NCI-H1436 treated with DMSO at 0.1 percent for 48 hours (cell line): ENCODE results near the gene SORBS1.

Source experiments
- DNase-seq: peaks from one replicate; lab custom pipeline; 2025; lab: John Stamatoyannopoulos, UW

SORBS1 gene

DNA sequence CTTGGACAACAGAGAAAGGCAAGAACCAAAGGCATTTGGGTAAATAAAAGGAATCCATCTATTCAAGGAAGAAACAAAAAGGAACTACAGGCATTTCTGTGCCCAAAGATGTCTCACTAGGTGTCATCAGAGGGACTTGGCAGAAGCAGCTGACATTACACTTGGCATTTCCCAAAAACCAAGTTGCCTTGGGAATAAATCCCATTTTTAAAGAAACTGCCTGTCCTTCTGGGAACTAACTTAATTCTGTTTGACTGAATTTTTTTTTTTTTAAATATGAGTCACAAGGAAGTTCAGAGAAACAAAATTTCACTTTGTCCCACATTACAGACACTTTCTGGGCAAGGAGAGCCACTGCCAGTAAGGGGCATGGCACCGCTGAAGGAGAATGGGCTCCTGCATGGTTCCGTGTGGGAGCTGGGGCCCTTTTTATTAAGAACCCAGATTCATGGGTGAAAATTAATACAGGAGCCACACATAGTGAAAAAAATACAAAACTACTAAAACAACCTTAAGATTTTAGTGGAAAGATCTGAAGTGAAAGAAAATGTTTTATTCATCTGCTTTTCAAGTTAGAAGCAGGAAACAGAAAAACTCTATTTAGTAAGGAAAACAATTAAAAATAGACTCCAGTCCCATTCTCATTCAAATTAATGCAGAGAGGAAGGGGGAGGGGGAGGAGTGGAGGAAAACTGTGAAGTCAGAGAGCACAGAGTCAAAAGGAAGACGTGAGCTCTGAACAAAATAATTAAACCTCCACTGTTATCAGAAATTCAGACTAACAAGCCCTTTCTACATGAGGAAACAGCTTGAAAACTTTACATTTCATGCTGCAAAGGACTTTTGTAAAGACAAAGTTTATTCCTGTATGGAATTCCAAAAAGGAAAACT is 151.9 kb downstream of the SORBS1 start:
- DNase-seq: no peak

GRCh38 chr10:95408148-95408960 is 152.8 kb downstream of the SORBS1 start:
- no peak for DNase-seq

DNA sequence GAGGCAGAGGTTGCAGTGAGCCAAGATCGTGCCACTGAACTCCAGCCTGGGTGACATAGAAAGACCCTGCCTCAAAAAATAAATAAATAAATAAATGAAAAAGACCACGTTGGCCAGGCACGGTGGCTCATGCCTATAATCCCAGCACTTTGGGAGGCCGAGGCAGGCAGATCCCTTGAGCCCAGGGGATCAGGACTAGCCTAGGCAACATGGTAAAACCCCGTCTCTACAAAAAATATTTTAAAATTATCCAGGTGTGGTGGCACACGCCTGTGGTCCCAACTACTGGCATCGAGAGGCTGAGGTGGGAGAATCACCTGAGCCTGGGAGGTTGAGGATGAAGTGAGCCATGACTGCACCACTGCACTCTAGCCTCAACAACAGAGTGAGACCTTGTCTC is 153.6 kb downstream of the SORBS1 start:
- no peak for DNase-seq

- DNase-seq: no peak
Observed at GRCh38 chr10:95406651-95407280, 154.4 kb downstream of the SORBS1 start.

- DNase-seq: no peak
Observed at GRCh38 chr10:95405655-95406054, 155.5 kb downstream of the SORBS1 start.

DNA sequence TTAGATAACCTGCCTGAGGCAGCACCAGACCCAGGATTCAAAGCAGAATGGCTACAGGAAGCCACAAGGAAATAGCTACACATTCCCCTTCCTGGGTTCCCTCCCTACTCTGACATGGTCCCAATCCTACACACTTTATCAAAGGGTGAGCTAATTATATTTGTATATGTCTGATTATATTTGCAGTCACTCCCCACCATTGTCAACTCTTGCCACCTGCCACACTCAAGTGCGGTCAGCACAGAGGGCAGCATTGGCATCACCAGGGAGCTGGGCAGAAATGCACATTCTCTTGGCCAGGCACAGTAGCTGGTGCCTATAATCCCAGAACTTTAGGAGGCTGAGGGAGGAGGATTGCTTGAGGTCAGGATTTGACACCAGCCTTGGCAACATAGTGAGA is 156.3 kb downstream of the SORBS1 start:
- DNase-seq: no peak

- DNase-seq: no peak
Observed at GRCh38 chr10:95404462-95404858, 156.7 kb downstream of the SORBS1 start.

- no peak for DNase-seq
Observed at GRCh38 chr10:95403700-95404461, 157.3 kb downstream of the SORBS1 start.

DNA sequence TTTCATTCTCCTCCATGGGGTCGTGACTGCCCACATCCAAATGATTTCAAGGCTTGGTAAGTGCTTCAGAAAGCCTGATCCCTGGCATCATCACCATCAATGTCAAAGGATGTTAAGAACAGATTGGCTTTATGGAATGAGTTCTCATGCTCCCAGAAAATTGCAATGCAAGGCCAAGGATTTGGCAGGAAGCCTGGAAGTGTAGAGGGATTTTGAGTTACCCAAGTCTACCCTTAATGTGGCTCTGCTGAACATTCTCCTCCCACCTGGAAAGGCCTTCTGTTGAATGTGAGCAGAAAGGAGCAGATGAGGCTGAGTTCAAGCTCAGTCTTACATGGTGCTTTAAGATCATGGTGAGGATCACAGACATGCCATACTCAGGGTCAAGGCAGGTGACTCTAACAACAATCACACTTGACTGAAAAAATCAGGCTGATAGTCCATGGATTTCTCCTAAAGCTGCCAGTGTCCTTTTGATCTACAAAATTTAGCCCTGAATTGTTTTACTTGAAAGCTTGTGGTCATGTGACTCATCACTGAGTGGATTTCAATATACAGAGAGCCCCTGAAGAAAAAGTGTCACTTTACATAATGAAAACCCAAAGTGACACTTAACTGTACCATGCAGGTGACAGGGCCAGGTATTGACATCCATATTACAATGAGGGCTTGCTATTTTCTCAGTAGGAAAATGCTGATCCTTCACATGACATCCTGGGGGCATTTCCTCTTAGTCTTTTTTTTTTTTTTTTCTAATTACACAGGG is 159.3 kb downstream of the SORBS1 start:
- no peak for DNase-seq

DNA sequence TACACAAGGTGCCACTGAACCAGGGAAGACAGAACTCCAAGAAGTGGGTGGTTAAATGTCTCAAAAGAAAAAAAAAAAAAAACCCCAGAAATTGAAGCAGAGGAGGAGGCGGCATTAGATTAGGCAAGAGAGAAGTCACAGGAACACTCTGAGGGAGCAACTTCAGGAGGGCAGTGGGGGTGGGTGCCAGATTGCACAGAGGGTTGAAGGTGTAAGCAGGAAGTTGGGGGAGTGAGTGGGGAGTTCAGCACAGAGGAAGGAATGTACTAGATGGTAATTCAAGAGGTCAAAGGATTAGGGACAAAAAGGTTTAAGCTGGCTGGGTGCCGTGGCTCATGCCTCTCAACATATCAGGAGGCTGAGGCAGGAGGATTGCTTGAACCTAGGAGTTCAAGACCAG is 160.4 kb downstream of the SORBS1 start:
- no peak for DNase-seq

DNA sequence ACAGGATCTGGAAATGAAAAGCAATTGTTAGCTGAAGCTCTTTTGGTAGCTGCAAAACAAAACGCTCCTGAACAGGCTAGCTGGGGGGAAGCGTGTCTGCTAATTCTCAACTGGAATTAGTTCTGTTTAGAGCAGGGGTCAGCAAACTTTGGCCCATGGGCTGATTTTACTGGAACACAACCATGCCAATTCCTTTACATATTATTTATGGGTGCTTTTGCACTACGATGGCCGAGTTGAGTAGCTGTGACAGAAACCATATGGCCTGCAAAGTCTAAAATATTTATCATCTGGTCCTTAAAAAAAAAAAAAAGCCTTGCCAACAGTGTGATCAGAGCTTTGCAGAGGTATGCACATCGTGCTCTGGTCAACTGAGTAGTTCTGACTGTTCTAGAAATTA is 162.0 kb downstream of the SORBS1 start:
- no peak for DNase-seq

DNA sequence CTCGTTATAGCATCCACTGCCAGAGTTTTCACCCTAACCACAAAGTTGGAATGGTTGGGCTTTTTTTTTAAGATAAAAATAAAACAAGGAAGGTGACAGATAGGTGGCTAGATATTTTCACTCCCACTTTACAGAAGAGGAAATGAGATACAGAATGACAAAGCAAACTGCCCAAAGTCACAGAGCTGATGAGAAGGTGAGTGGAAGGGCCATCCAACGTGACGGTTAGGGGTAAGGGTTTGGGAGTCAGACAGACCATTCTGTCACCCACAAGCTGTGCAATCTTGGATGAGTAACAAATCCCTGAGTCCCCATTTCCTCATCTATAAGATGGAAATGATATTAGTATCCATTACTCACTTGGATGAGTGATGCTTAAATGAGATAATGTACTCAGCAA is 163.4 kb downstream of the SORBS1 start:
- DNase-seq: no peak

DNA sequence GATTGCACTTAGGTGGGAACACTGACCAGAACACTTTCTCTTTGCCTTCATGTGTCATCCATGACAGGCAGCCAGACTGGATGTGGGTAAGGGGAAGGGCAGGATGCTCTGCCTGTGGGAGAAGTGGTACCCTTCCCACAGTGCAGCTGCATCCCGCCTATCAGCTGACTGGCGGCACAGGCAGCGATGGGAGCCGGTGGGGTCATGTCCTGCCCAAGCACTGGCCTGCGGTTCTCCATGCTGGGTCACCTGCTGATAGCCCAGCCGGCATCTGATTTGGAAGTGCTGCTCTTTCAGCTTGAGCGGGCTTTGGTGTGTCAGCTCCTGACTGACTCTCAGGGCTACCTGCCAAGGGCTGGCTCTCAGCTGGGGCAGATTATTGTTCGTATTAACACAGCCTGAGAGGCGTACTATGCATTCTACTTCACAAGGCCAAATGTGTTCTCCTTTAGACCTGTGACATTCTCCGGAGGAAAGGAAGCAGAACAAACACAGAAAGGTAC is 165.2 kb downstream of the SORBS1 start:
- no peak for DNase-seq

GRCh38 chr10:95394161-95394880 is 166.8 kb downstream of the SORBS1 start:
- DNase-seq: no peak

- DNase-seq: no peak
Observed at GRCh38 chr10:95392681-95393164, 168.4 kb downstream of the SORBS1 start.

GRCh38 chr10:95392217-95392584 is 169.0 kb downstream of the SORBS1 start:
- DNase-seq: no peak

DNA sequence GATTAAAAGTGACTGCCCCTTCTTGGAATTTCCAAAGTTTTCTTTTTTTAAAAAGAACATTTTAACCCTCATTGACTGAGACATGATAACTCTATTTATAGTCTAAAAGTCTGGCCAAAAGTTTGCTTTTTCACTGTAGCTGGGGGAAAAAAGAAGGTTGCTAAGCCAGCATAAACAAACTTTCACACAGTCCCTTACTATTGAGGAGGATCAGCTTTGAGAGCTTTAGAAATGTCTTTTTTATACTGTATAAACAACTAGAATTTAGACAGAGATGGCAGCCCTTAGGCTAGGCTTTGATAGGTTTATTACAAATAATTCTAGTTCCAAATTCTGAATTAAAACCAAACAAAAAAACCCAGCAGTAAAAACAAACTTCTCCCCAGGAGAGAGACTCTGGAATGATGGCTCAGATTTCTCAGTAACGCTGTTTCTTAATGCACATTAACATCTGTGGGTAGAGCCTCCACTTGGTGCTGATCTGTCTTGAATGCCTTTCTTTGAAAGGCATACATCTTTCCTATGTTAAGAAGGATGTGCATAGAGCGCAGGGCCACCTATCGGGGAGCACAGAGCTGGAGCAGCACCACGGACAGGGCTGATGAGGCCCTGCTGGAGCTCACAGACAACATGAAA is 169.5 kb downstream of the SORBS1 start:
- no peak for DNase-seq

DNA sequence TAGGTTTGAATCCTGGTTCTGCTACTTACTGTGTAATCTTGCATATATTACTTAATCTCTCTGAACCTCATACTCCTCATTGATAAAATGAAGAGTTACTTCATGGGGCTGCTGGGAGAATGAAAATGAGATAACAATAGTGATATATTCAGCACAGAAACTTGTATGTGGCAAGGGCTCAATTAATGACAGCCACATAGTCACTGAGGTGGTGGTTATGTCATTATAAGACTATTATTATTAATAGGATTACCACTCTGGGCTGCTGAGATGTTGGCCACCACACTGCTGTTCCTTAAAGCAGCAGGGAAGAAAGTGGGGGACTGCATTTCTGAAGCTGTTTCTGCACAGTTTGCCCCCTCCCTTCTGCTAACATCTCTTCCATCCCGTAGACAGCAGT is 170.0 kb downstream of the SORBS1 start:
- DNase-seq: no peak

- DNase-seq: no peak
Observed at GRCh38 chr10:95389982-95390381, 171.2 kb downstream of the SORBS1 start.

GRCh38 chr10:95389176-95389575 is 172.0 kb downstream of the SORBS1 start:
- DNase-seq: no peak
